Measurements from ENCODE around the gene ZCCHC7.

ZCCHC7 gene

DNA sequence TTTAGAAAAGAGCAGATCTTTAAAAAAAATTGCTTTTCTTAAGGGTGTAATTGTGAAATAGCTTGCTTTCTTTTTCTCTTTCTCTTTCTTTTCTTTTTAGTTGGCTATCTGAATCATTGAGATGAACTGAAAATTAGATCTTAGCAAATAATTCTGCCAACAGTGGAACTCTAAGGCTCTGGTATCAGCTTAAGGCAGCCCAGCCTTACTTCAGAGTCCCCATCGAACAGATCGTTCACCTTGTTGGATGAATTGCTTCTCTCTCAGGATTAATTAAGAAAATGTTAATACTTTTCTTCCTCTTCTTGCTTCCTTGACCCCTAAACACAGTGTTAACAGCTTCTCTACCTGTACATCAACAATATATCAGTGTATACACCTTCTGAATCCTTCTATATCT lies 92.1 kb downstream of the ZCCHC7 start:
- DNase-seq: no peak

DNA sequence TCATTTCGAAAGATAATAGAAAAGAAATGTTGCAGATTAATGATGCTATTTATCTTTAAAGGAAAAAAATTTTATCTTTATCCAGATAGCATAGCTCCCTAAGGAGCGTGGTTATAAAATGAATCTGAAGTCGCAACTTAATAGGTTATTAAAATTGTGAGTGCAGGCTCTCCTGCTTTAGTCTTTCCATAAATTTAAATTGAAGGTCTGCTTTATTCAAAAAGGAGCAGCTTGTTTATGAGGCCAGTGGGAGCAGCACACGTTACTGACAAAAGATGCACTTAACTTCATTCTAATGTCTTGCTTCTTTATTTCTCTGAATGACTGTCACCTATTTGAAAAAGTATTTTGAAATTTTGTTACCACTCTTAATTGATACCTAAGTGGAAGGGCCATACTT lies 95.0 kb downstream of the ZCCHC7 start:
- no peak for DNase-seq

DNA sequence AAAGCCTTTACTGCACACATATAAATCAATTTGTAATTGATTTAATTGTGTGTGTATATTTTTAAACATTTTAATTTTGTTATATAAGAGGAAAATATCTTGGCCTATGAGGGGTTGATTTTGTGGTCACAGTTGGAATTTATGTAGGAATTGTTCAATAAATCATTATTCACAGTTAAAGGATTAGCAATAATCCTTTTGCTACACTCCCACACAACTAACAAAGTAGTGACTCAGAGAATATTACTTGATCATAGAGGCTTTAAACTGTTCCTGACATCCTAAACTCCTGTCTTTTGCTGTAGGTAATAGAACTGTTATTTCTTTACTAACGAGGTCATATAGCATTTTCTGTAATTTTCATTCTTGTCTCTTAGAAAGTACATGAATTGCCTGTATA lies 95.5 kb downstream of the ZCCHC7 start:
- no peak for DNase-seq

DNA sequence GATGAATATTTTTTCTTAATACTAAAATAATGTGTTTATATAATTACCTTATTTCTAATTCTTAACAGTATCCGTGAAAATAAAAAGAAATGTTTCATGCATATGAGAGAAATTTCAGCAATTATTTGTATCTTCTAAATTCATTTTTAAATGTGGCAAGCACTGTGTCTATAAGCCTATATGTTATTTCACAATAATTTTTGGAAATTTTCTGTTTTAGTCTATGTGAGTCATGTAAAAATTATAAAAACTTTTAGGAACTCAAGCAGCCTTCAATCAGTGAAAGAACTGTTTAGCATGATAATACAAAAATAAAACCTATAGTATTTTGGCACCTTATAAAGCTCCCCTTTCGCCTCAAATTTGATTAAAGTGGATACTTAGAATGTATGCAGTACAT lies 96.8 kb downstream of the ZCCHC7 start:
- no peak for DNase-seq

DNA sequence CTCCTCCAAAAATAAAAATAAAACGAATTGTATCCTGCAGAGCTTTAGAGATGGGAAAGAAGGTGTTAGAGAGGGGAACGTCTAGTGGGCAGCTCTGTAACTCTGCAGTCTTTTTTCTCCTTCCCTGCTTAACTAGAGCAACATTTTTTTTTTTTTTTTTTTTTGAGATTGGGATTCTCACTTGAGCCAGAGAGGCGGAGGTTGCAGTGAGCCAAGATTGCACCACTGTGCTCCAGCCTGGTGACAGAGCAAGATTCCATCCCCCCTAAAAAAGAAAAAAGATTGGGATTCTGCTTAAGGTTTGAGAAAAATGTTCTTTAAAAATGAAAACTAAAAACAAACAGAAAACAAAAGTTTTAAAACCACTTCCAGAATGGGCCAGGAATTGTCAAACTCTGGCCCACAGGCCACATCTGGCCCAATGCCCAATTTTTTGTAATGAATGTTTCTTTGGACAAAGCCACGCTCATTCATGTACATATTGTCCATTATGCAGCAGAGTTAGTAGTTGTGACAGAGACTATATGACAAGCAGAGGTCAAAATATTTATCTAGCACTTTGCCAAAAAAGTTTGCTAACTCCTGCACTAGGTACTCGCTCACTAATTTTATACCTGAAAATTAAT lies 98.5 kb downstream of the ZCCHC7 start:
- no peak for DNase-seq

DNA sequence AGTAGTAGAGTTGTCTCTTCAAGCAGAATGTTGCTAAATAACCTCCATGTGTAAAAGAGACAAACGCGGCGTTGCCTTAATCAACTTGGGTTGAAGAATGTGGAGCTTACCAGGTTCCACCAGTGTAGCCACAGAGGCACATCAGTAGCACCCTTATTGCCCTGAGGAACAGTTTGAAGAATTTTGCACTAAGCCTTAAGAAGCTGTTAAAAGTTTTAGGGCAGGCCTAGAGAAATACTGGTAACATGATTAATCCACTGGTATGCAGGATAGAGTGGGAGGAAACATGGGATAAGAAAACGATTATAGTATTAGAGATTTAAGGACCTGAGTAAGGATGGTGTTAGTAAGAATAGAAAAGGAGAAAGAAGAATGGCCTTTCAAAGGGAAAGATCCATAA lies 100.6 kb downstream of the ZCCHC7 start:
- no peak for DNase-seq

DNA sequence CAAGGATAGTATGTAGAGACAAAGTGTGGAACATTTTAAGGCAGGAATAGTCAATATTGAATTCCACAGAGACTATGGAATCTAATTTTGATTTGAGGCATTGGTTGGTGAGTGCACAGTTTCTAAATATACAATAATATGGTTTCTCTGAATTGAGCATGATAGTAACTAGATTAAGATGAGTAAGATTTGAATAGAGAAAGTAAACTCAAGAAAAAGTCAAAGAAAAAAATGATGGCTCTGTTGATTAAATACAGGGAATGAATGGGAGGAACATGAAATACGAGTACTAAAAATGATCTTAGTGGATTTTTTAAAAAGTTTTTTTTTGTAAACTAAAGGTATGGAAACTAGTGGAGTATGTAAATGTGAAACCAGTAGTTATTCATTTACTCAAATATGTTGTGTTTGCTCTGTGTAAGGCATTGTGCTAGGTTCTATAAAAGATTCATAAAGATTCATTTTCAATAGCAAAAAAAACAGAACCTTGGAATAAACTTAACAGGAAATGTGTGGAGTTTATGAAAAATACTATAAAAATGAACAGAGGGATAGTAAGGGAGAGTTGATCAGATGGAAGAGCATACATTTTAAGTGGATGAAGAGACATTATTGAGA lies 101.2 kb downstream of the ZCCHC7 start:
- DNase-seq: no peak

DNA sequence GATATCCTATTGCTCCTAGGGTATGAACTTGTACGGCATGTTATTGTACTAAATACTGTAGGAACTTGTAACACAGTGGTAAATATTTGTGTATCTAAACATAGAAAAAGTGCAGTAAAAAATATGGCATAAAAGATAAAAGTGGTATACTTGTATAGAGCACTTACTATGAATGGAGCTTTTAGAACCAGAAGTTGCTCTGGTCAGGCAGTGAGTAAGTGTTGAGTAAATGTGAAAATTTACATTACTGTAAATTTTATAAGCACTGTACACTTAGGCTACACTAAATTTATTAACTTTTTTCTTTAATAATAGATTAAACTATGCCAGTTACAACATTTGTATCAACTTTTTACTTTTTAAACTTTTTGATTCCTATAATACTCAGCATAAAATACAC lies 109.1 kb downstream of the ZCCHC7 start:
- no peak for DNase-seq

DNA sequence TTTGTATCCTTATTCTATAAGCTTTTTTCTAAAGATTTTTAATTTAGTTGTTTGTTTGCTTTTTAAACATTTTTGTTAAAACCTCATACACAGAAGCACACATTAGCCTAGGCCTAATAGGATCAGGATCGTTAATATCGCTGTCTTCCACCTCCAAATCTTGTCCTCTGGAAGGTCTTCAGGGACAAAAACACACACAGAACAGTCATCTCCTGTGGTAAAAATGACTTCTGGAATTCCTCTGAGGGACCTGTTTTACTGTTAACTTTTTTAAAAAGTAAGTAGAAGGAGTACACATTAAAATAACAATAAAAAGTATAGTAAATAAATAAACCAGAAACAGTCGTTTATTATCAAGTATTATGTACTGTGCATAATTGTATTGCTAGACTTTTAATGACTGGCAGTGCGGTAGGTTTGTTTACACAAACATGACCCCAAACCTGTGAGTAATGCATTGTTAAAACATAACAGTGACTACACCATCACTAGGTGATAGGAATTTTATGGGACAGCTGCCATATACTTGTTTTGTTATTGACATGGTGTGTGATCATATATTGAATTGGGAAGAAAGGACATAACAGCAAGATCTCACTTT lies 109.6 kb downstream of the ZCCHC7 start:
- no peak for DNase-seq

DNA sequence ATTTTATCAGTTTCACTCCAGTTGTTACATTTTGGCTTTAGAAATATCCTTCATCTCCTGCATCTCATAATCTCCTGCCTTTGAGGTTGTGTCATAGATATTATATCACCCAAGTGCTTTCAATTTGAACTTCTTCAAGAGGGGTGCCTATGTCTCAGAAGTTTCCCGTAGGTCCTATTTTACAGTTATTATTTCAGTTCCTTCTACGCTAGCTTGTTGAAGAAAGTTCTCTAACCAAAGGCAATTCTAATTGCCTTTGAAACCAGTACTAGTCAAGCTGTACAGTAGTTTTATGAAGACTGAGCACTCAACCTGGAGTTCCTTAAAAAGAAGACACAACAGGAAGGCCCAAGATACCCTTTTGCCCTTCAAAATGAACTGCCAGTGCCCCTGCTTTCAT lies 116.4 kb downstream of the ZCCHC7 start:
- DNase-seq: no peak

DNA sequence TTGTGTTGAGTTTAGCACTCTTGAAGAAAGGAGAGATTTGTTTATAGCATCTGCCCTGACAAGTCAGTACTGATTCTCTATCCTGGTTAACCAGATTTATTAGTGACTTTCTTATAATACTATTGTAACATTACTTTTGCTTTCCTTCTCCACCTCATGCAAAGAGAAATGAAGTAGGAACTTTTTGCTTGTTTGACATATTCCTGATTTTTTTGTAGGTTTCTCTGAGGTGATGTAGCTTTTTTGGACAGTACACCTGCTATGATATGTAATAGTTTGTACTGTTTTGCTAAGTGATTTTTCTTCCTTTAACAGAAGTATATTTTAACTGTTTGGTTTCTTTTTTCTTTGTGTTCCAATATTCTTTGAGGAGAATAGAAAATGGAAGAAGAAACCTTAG lies 117.7 kb downstream of the ZCCHC7 start:
- no peak for DNase-seq

DNA sequence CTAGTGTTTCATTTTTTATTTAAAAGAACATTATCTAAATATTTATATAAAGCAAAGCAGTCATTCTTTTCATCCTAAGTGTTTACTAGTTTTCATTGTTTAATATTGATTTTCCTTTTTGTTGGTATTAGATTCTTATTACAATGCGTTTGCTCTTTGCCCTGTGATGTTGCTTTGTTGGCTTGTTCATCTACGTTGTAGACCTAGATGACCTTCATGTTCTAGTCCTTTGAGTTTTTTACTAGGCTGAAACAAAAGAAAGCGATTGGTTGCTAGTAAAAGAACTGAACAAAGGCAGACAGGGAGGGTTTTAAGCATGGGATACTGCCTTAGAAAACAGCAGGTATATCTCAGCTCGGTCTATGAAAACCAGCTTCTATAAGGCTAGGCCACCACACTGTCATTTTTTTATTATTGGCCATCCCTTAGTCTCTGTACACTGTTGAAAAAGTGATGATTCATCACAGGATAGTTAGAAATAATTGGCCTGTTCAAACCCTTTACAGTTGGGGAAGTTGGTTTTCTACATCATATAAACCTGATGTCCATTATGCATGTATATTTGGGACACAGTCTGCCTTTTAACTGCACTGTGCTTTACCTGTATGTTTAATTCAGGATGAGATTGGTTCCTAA lies 119.0 kb downstream of the ZCCHC7 start:
- no peak for DNase-seq

DNA sequence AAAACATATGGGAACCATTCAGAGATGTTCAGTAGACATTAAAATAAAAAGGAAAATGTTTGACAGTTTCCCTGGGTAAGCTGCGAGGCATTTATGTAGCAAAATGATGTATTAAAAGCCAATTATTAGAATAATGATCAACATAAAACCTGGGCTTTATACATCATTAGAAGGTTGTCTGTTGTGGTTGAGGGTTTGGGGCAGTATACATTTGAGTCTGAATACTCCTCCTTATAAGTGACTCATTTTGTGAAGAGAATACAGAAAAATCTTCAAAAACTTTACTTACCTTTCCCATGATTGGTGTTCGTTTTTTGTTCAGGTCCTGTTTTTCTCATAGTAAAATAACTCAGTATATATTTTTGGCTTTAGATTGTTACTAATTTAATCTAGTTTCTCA lies 119.5 kb downstream of the ZCCHC7 start:
- DNase-seq: no peak

DNA sequence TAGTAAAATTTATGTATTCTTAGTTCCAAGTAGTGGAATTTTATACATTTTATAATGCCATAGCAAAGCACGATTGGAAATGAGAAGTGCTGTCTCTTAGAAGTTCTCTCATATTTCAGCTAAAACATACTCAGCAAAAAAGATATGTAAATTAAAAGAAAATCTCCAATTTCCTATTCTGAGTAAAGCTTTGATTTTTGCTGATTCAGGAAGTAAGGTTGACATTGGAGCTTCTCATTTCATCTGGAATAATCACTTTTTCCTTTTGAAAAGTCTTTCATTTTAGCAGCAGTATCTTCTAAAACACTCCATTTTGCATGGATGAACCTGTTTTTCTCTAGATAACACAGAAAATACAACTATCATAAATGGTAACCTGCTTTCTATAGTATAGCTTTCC lies 121.0 kb downstream of the ZCCHC7 start:
- DNase-seq: no peak

DNA sequence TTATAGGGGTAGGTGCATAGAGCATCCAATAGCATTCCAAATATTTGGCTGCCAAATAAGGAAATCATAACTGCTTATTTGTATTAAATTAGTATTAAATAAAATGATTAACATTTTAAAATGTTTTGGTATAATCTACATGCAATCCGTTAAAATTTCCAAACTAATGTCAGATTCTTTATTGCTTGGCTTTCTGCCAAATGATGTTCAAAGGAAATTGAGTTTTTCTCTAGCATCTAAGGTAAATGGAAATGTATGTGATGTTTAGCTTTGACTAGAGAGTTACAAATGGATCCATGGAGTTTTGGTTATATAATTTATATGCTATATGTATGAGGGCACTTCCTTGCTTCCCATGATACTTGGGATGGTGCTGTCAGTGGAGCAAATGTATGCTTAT lies 121.7 kb downstream of the ZCCHC7 start:
- DNase-seq: no peak

DNA sequence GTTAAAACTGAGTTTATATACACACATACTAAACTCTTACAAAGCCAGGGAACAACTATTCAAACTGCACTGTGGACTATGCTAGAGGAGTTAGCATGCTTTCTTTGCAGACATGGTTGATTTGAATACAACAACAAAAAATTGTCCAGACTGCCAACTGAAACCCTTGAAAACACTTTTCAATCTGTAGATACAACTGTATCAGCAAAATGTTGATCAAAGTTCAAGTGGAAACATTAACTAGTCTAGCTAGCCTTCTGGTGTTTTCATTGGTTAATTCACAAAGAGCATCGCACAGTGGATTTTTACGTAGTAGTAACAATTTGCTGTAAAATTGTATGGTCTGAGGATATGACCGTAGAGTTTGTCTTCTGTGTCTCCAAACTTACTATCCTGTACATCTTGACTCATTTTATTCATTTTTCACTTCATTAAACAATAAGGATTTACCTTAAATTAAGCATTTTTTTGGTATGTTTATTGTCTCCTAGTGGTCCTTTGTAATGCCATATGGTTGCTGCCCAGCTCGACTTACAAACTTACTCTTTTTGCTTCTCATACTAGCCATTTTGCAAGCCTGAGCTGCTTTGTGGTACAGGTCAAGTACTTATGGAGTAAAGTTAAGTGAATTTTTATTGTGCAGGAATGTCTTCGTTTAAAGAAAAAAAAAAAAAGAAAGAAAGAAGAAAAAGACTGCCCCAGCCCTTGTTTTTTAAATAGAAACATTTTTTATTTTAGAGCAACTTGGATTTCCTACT lies 123.4 kb downstream of the ZCCHC7 start:
- DNase-seq: no peak

DNA sequence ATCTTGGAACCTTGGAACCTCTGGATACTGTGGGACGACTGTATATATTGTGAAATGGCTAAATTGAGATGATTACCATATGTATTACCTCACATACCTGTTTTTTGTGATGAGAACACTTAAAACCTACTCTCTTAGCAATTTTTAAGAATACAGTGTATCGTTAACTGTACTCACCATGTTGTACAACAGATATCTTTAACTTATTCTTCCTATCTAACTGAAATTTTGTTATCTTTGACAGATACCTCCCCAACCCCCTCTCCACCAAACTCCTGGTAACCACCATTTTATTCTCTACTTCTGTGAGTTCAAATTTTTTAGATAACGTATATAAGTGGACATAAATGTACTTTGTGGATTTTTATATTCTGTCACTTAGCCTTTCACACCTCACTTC lies 126.5 kb downstream of the ZCCHC7 start:
- DNase-seq: no peak

DNA sequence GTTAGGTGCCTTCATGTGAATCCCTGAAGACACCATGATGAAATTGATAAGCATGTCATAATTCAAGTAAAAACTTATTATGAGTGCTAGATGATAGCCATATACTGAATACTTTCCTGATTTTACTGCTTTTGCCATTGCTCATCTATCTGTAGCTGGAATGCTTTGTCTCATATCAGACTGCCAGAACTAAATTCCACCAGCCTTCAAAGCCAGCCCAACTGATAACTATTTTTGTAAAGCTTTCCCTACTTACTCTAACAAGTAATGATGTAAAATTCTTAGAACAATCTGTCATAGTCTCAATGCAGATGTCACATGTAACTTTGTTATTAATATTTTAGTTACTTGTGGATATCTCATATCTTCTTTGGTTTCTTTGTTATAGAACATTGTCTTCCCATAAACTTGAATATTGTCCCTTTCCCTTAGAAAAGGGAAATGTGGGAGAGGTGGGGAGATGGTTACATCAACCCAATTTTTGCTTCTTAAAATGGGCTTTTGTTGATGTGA lies 128.3 kb downstream of the ZCCHC7 start:
- no peak for DNase-seq

DNA sequence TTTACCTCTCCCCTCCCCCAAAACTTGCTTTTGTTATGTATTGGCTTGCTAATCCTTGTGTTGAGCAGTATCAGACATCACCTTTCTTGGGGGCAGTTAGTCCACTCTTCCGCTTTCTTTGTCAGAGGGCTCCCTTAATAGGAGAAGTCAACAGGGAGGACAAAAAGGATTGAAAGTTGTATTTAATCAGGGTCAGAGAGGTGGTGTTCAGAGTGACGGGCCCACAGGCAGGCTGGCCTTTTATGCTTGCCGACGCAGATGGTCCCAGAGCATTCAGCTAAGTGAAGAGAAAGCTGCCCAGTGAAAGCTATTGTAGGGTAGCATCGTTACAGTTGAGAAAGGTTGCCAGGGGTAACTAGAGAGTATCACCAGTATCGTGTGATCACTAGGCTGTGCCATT lies 131.1 kb downstream of the ZCCHC7 start:
- DNase-seq: no peak

DNA sequence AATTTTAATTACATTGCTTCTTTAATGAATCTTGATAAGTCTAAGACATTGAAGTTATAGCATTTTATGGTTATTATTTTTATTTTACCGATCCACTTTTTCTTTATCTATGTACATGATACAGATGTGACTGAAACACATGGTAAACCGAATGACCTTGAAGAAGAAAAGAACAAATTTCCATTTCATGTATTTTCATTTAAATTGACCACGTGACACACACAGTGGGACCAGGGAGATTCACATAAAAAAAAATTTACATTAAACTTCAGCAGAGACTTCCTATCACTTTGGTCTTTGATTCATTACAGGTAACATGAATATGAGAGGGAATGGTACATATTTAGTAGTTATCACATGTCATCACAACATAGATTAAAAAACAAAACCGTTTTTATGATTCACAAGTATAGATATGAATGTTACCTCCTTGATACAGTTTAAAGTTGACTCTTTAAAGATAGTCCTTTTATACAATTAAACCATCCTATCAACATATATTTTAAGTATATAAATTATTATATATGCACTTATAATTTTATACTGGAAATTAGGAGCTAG lies 133.1 kb downstream of the ZCCHC7 start:
- no peak for DNase-seq

DNA sequence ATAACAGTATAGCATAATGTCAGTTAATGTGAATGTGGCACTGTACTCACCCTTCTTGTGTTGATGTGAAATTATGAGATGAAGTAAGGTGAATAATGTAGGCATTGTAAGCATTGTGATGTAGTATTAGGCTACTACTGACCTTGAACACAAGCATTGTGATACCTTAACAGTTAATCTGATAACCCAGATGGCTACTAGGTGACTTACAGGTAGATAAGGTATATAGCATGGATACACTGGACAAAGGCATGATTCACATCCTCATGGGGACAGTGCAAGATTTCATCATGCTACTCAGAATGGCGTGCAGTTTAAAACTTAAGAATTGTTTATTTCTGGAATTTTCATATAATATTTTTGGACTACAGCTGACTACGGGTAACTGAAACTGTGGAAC lies 134.8 kb downstream of the ZCCHC7 start:
- DNase-seq: no peak

DNA sequence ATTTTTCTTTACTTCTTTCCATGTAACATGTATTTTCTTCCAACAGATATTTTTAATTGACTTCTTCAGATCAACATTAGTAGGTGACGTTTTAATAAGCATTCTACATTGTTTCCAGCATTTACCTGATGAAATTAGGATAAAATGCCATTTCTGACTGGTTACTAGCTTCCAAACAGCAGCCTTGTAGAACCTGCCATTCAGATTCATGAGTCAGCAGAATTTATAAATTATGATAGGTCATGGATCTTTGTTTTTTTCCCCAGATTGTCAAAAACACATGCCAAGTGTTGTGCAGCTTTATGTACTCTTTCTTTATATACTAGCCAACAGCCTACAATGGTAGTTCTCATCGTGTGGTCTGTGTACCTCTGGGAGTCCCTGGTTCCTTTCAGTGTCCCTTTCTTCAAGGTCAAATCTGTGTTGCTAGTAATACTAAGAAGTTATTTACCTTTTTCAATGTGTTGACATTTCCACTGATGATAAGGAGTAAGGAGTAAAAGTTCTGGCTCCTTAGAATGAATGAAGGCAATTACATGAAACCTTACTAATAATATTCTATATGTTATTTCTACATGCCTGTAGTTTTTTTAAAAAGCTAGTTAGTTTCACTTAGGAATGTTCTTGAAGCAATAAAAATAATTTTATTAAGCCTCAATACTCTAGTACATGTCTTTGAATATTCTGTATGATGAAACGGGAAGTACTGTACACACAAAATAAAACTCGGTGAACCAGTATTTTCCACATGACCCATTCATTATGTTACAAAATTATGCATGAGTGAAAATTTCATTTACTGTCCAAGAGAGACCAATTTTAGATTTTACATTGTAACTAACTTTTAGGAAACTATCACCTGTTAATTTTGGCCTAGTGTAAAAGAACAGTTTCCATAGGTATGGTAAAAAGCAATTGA lies 135.8 kb downstream of the ZCCHC7 start:
- no peak for DNase-seq

All from hippocampal formation (tissue), 2 donors.